Activated CD8-positive, alpha-beta memory T cell treated with anti-CD3 and anti-CD28 coated beads for 24 hours (primary cell): ENCODE measurements around the gene MED12.
"Not testable (repeated sequence)": the region's sequence is repeated elsewhere in the genome, so short reads cannot be mapped to it uniquely, and the experiment has no call there.

Experiments used
- DNase-seq: peaks from one replicate; pipeline ENCODE4 v3.0.0-alpha.2; 2020

The MED12 gene

GRCh38 chrX:71166461-71166860 lies 48.1 kb downstream of the MED12 start:
- DNase-seq = no peak

- DNase-seq = no peak
Measured at GRCh38 chrX:71167031-71167781, 48.8 kb downstream of the MED12 start.

- DNase-seq = no peak
Measured at GRCh38 chrX:71168134-71168533, 49.7 kb downstream of the MED12 start.

- no peak for DNase-seq
Measured at GRCh38 chrX:71169586-71169985, 51.2 kb downstream of the MED12 start.

- DNase-seq = no peak
Measured at GRCh38 chrX:71170660-71171059, 52.3 kb downstream of the MED12 start.

GRCh38 chrX:71171110-71171801 lies 52.9 kb downstream of the MED12 start:
- DNase-seq = no peak

GRCh38 chrX:71173440-71173839 lies 55.0 kb downstream of the MED12 start:
- no peak for DNase-seq

- DNase-seq = no peak
Measured at GRCh38 chrX:71174795-71175194, 56.4 kb downstream of the MED12 start.

- no peak for DNase-seq
Measured at GRCh38 chrX:71175531-71175930, 57.1 kb downstream of the MED12 start.

GRCh38 chrX:71177327-71177726 lies 58.9 kb downstream of the MED12 start:
- DNase-seq = no peak

- no peak for DNase-seq
Measured at GRCh38 chrX:71178908-71179307, 60.5 kb downstream of the MED12 start.

GRCh38 chrX:71180579-71181265 lies 62.3 kb downstream of the MED12 start:
- not testable (repeated sequence) for DNase-seq

GRCh38 chrX:71181558-71181909 lies 63.1 kb downstream of the MED12 start:
- peak; percentile 79 for DNase-seq

GRCh38 chrX:71181910-71182799 lies 63.8 kb downstream of the MED12 start:
- DNase-seq = peak; percentile 83

GRCh38 chrX:71182871-71183270 lies 64.5 kb downstream of the MED12 start:
- DNase-seq = no peak

- DNase-seq = no peak
Measured at GRCh38 chrX:71183341-71183740, 64.9 kb downstream of the MED12 start.

GRCh38 chrX:71184092-71184491 lies 65.7 kb downstream of the MED12 start:
- no peak for DNase-seq

- DNase-seq = no peak
Measured at GRCh38 chrX:71184803-71185495, 66.6 kb downstream of the MED12 start.

- no peak for DNase-seq
Measured at GRCh38 chrX:71191248-71191647, 72.9 kb downstream of the MED12 start.
